ENCODE measurements around the gene PHF11.

The PHF11 gene

GRCh38 chr13:49567491-49567890 lies 71.7 kb downstream of the PHF11 start:
- no peaks in the 10 kb centered on the region for H3K27me3 ChIP-seq (ENCODE audit: control insufficient read depth in 1 of 2, insufficient read depth in 2 of 2, low read length in 2 of 2)
- no peaks in the 10 kb centered on the region for H3K4me1 ChIP-seq (ENCODE audit: control insufficient read depth, insufficient read depth, low read length)
- no peak overlapping the region for H3K4me3 ChIP-seq (ENCODE audit: low read length in 2 of 2)
- no peak overlapping the region for H3K27ac ChIP-seq (ENCODE audit: low read length)
- no peak overlapping the region for H3K9ac ChIP-seq (ENCODE audit: low read length in 2 of 2)
- H3K9me3 ChIP-seq (ENCODE audit: control insufficient read depth in 2 of 2, low read length in 2 of 2) = no peaks in the 10 kb centered on the region
- H3K36me3 ChIP-seq (ENCODE audit: control insufficient read depth in 2 of 2, insufficient read depth in 2 of 2, low read length in 2 of 2) = peaks cover 8% of the 10 kb centered on the region in 2 donors

GRCh38 chr13:49569993-49570689 lies 74.4 kb downstream of the PHF11 start:
- Histone ChIP-seq H3K27me3 (ENCODE audit: control insufficient read depth in 1 of 2, insufficient read depth in 2 of 2, low read length in 2 of 2) (no peaks in the 10 kb centered on the region), H3K9ac (ENCODE audit: low read length in 2 of 2) (no peak overlapping the region), H3K27ac (ENCODE audit: low read length) (no peak overlapping the region), H3K36me3 (ENCODE audit: control insufficient read depth in 2 of 2, insufficient read depth in 2 of 2, low read length in 2 of 2) (peaks cover 3 to 8% of the 10 kb centered on the region in 2 donors), H3K4me3 (ENCODE audit: low read length in 2 of 2) (no peak overlapping the region), H3K4me1 (ENCODE audit: control insufficient read depth, insufficient read depth, low read length) (no peaks in the 10 kb centered on the region), H3K9me3 (ENCODE audit: control insufficient read depth in 2 of 2, low read length in 2 of 2) (no peaks in the 10 kb centered on the region)

GRCh38 chr13:49571299-49572240 lies 75.8 kb downstream of the PHF11 start:
- peaks cover 0 to 5% of the 10 kb centered on the region in 2 donors for H3K36me3 ChIP-seq (ENCODE audit: control insufficient read depth in 2 of 2, insufficient read depth in 2 of 2, low read length in 2 of 2)

More at GRCh38 chr13:49571299-49572240, 75.8 kb downstream of the PHF11 start:
- Histone ChIP-seq H3K27me3 (ENCODE audit: control insufficient read depth in 1 of 2, insufficient read depth in 2 of 2, low read length in 2 of 2) (no peaks in the 10 kb centered on the region), H3K9ac (ENCODE audit: low read length in 2 of 2) (no peak overlapping the region), H3K27ac (ENCODE audit: low read length) (no peak overlapping the region), H3K9me3 (ENCODE audit: control insufficient read depth in 2 of 2, low read length in 2 of 2) (no peaks in the 10 kb centered on the region), H3K4me3 (ENCODE audit: low read length in 2 of 2) (no peak overlapping the region), H3K4me1 (ENCODE audit: control insufficient read depth, insufficient read depth, low read length) (no peaks in the 10 kb centered on the region)

Data from stomach smooth muscle (tissue), 2 donors.